ENCODE data around the gene PSMB4. TPM values are rescaled to one million over a fixed set of nuclear protein-coding genes. Genes with fewer than 3 reads are reported as not detected.
"Not testable (repeated sequence)": the region's sequence is repeated elsewhere in the genome, so short reads cannot be mapped to it uniquely, and the experiment has no call there.

The PSMB4 gene
- 100 to 1,000 TPM; 238 to 292 (median 254) TPM for polyA plus RNA-seq (ENCODE audit: insufficient read length in 4 of 4)

- peak; percentile 84 to 93 (median 92) for DNase-seq (ENCODE audit: low read depth in 4 of 4, low spot score in 2 of 4)
Measured at GRCh38 chr1:151399324-151400171, at the start of gene PSMB4. TSS of gene PSMB4 (plus strand) at chr1:151399573. CDS start at chr1:151399588, 15 bp downstream.

GRCh38 chr1:151350323-151350722 lies 49.0 kb upstream of the PSMB4 start:
- DNase-seq (ENCODE audit: low read depth in 4 of 4, low spot score in 2 of 4), result not testable (repeated sequence)

GRCh38 chr1:151352021-151352718 lies 47.2 kb upstream of the PSMB4 start:
- no peak for DNase-seq (ENCODE audit: low read depth in 4 of 4, low spot score in 2 of 4)

GRCh38 chr1:151356696-151357095 lies 42.7 kb upstream of the PSMB4 start:
- no peak for DNase-seq (ENCODE audit: low read depth in 4 of 4, low spot score in 2 of 4)

- DNase-seq (ENCODE audit: low read depth in 4 of 4, low spot score in 2 of 4), result no peak
Measured at GRCh38 chr1:151361883-151362282, 37.5 kb upstream of the PSMB4 start.

GRCh38 chr1:151362308-151363155 lies 36.8 kb upstream of the PSMB4 start:
- DNase-seq (ENCODE audit: low read depth in 4 of 4, low spot score in 2 of 4), result no peak

- no peak for DNase-seq (ENCODE audit: low read depth in 4 of 4, low spot score in 2 of 4)
Measured at GRCh38 chr1:151364996-151365395, 34.4 kb upstream of the PSMB4 start.

GRCh38 chr1:151367658-151368392 lies 31.5 kb upstream of the PSMB4 start:
- no peak for DNase-seq (ENCODE audit: low read depth in 4 of 4, low spot score in 2 of 4)

- DNase-seq (ENCODE audit: low read depth in 4 of 4, low spot score in 2 of 4), result no peak
Measured at GRCh38 chr1:151368393-151369301, 30.7 kb upstream of the PSMB4 start.

- DNase-seq (ENCODE audit: low read depth in 4 of 4, low spot score in 2 of 4), result no peak
Measured at GRCh38 chr1:151369302-151369610, 30.1 kb upstream of the PSMB4 start.

GRCh38 chr1:151369621-151370048 lies 29.7 kb upstream of the PSMB4 start:
- no peak for DNase-seq (ENCODE audit: low read depth in 4 of 4, low spot score in 2 of 4)

- no peak for DNase-seq (ENCODE audit: low read depth in 4 of 4, low spot score in 2 of 4)
Measured at GRCh38 chr1:151370211-151370911, 29.0 kb upstream of the PSMB4 start.

GRCh38 chr1:151371370-151372057 lies 27.9 kb upstream of the PSMB4 start:
- DNase-seq (ENCODE audit: low read depth in 4 of 4, low spot score in 2 of 4), result peak in 2 of 4 donors; percentile 26 to 27

GRCh38 chr1:151372058-151372934 lies 27.1 kb upstream of the PSMB4 start, which contains the start of gene SELENBP1:
TSS of gene SELENBP1 (minus strand) at chr1:151372705. CDS start at chr1:151372641, 64 bp downstream.
- peak; percentile 61 to 75 (median 68) for DNase-seq (ENCODE audit: low read depth in 4 of 4, low spot score in 2 of 4)

- DNase-seq (ENCODE audit: low read depth in 4 of 4, low spot score in 2 of 4), result no peak
Measured at GRCh38 chr1:151373196-151373595, 26.2 kb upstream of the PSMB4 start.

GRCh38 chr1:151377150-151377884 lies 22.1 kb upstream of the PSMB4 start:
- DNase-seq (ENCODE audit: low read depth in 4 of 4, low spot score in 2 of 4), result no peak

Measured in left renal cortex interstitium (tissue), 4 donors.